ENCODE data around the gene HIPK3.
"Not testable (repeated sequence)": the region's sequence is repeated elsewhere in the genome, so short reads cannot be mapped to it uniquely, and the experiment has no call there.

Gene HIPK3

DNA sequence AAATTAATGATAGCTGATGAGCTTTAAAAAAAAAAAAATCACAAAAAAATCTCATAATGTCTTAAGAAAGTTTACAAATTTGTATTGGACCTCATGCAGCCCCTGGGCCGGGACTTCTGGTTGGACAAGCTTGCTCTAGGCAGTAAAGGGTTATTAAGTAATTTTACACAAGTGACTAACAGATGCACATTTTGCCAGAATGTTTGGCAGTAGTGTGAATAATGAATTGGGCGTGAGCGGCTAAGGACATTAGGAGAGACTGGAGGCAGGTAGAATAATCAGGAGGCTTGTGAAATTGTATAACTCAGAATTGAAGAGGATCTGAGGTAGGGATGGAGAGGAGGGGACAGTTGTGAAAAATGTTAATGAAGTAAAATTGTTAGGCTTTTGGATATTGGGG lies 77.4 kb downstream of the HIPK3 start:
- DNase-seq (ENCODE audit: insufficient read length, low spot score) (no peak), FAIRE-seq (no peak)
- TF ChIP-seq POLR2A (IDR thresholded peaks at IDR 0.05; ENCODE audit: low read depth, low read length): no peak
- TF ChIP-seq PAX5 (IDR thresholded peaks at IDR 0.05; ENCODE audit: insufficient read depth, low read length, severe bottlenecking): no peak
- no peak for TF ChIP-seq POU2F2 (IDR thresholded peaks at IDR 0.05; ENCODE audit: low read depth, low read length)
- TF ChIP-seq TAF1 (IDR thresholded peaks at IDR 0.05; ENCODE audit: low read depth, low read length): no peak
- no peak for TF ChIP-seq SPI1 (IDR thresholded peaks at IDR 0.05; ENCODE audit: low read depth, low read length)
- no peak for TF ChIP-seq POLR2AphosphoS5 (IDR thresholded peaks at IDR 0.05; ENCODE audit: low read depth, low read length)

DNA sequence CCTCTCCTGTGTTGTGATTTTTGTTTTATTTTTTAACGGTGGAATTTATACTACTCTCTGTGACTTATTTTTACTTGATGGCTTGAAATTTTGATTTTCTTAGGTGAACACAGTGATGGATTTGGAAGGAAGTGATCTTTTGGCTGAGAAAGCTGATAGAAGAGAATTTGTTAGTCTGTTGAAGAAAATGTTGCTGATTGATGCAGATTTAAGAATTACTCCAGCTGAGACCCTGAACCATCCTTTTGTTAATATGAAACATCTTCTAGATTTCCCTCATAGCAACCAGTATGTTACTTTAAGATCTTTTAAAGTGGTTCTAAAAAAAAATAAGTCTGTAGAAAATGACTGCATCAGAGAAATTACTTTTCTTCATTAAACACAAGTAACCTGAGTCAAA lies 82.1 kb downstream of the HIPK3 start:
- no peak for DNase-seq (ENCODE audit: insufficient read length, low spot score)
- TF ChIP-seq POLR2A (IDR thresholded peaks at IDR 0.05; ENCODE audit: low read depth, low read length): no peak
- no peak for TF ChIP-seq POU2F2 (IDR thresholded peaks at IDR 0.05; ENCODE audit: low read depth, low read length)
- no peak for TF ChIP-seq SPI1 (IDR thresholded peaks at IDR 0.05; ENCODE audit: low read depth, low read length)
- TF ChIP-seq POLR2AphosphoS5 (IDR thresholded peaks at IDR 0.05; ENCODE audit: low read depth, low read length): no peak
- no peak for TF ChIP-seq PAX5 (IDR thresholded peaks at IDR 0.05; ENCODE audit: insufficient read depth, low read length, severe bottlenecking)
- no peak for TF ChIP-seq TAF1 (IDR thresholded peaks at IDR 0.05; ENCODE audit: low read depth, low read length)
- no peak for FAIRE-seq

DNA sequence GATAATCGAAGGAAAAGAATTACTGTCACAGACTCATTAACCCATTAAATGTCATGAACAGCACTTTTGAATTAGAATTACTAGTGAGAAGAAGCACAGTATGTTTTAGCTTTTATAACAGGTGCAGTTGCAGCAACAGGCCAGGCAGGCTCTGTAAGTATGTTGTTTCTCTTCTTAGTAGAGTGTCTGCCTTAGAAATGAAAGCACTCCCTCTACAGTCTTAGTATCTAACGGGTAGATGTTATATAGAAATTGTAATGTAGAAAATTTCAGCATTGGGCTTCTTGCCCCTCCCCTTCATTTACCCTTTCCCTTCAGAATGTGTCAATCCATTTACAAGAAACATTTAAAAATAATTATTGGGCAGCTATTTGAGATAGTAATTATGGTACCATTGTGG lies 87.4 kb downstream of the HIPK3 start:
- TF ChIP-seq POLR2A (IDR thresholded peaks at IDR 0.05; ENCODE audit: low read depth, low read length) (no peak), POU2F2 (IDR thresholded peaks at IDR 0.05; ENCODE audit: low read depth, low read length) (no peak), PAX5 (IDR thresholded peaks at IDR 0.05; ENCODE audit: insufficient read depth, low read length, severe bottlenecking) (no peak), POLR2AphosphoS5 (IDR thresholded peaks at IDR 0.05; ENCODE audit: low read depth, low read length) (no peak), SPI1 (IDR thresholded peaks at IDR 0.05; ENCODE audit: low read depth, low read length) (no peak), TAF1 (IDR thresholded peaks at IDR 0.05; ENCODE audit: low read depth, low read length) (no peak)
- FAIRE-seq (no peak), DNase-seq (ENCODE audit: insufficient read length, low spot score) (no peak)

DNA sequence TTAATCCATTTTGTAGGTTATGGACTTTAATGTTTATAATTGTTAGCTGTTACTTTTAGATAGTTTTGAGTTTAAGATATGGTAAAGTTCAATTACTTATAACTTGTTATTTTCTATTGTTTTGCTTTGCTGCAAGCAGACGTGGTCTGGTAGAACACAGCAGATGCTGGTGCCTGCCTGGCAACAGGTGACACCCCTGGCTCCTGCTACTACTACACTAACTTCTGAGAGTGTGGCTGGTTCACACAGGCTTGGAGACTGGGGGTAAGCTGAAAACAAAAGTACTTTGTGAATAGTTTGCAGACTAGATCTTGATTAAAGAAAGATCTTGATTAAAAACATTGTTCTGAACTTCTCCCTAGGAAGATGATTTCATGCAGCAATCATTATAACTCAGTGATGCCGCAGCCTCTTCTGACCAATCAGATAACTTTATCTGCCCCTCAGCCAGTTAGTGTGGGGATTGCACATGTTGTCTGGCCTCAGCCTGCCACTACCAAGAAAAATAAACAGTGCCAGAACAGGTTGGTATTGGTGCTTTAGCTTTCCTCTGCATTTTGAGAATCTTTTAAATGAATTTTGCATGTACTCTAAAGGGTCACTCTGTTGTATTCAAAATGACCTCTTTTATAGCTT lies 90.4 kb downstream of the HIPK3 start:
- DNase-seq (ENCODE audit: insufficient read length, low spot score) (no peak), FAIRE-seq (peak; percentile 87)
- TF ChIP-seq POLR2A (IDR thresholded peaks at IDR 0.05; ENCODE audit: low read depth, low read length) (no peak), POU2F2 (IDR thresholded peaks at IDR 0.05; ENCODE audit: low read depth, low read length) (no peak), PAX5 (IDR thresholded peaks at IDR 0.05; ENCODE audit: insufficient read depth, low read length, severe bottlenecking) (no peak), TAF1 (IDR thresholded peaks at IDR 0.05; ENCODE audit: low read depth, low read length) (no peak), POLR2AphosphoS5 (IDR thresholded peaks at IDR 0.05; ENCODE audit: low read depth, low read length) (no peak), SPI1 (IDR thresholded peaks at IDR 0.05; ENCODE audit: low read depth, low read length) (no peak)

DNA sequence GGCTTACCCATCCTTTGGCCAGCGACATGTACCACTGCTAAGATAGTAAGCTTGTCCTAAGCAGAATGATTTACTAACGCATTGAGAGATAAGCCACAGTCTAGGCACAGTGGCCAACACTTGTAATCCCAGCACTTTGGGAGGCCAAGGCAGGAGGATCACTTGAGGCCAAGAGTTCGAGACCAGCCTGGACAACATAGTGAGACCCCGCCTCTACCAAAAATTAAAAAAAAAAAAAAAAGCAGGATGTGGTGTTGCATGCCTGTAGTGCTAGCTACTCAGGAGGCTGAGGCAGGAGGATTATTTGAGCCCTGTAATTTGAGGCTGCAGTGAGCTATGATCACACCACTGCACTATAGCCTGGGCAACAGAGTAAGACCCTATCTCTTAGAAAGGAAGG lies 93.1 kb downstream of the HIPK3 start:
- DNase-seq (ENCODE audit: insufficient read length, low spot score): no peak
- FAIRE-seq: no peak
- TF ChIP-seq SPI1 (IDR thresholded peaks at IDR 0.05; ENCODE audit: low read depth, low read length) (no peak), PAX5 (IDR thresholded peaks at IDR 0.05; ENCODE audit: insufficient read depth, low read length, severe bottlenecking) (no peak), TAF1 (IDR thresholded peaks at IDR 0.05; ENCODE audit: low read depth, low read length) (no peak)

DNA sequence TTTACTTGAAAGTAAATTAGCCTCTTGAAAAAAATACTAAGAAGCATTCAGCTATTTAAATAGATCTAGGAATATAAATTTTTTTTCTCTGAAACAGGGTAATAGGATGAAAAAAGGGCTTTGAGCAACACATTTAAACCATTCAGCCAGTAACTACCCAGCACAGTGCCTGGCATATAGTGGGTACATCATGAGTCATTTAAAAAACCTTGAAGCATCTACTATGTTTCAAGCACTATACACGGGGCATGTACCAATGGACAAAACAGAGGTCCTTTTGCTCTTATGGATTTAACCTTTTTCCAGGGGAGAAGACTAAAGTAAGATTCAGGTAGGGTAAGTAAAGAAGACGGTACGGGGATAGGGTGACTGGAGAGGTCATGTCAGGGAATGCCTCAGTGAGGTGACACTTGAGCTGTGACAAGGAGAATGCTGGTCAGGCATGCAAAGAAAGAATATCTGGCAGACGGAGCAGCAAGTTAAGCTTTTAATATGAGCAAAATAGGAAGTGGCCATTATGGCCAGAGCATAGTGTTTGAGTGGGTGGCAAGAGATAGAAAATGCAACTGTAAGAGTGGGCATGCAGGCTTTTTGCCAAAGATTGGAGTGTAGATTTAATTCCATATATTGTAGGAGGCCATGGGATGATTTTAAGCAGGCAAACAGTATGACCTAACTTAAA lies 101.1 kb downstream of the HIPK3 start:
- peak; percentile 72 for TF ChIP-seq SPI1 (IDR thresholded peaks at IDR 0.05; ENCODE audit: low read depth, low read length)
- TF ChIP-seq POLR2A (IDR thresholded peaks at IDR 0.05; ENCODE audit: low read depth, low read length): no peak
- FAIRE-seq: peak; percentile 43

DNA sequence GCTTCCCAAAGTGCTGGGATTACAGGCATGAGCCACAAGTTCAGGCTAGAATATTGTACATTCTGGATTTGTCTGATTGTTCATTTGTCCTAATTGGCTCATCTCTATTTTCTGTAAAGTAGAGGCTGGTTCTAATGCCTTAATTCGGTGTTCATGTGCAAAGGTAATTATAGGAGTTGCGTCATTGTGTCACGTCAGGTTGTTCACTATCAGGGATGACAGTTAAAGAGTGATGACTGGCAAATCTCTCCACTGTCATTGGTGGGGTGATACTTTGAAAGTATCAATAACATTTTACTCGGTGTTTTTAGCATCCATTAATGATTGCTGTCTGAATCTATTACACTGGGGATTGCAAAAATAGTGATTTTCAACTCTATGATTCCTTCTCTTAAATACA lies 103.5 kb downstream of the HIPK3 start:
- DNase-seq (ENCODE audit: insufficient read length, low spot score): no peak
- TF ChIP-seq POU2F2 (IDR thresholded peaks at IDR 0.05; ENCODE audit: low read depth, low read length): no peak
- no peak for TF ChIP-seq POLR2A (IDR thresholded peaks at IDR 0.05; ENCODE audit: low read depth, low read length)
- no peak for TF ChIP-seq TAF1 (IDR thresholded peaks at IDR 0.05; ENCODE audit: low read depth, low read length)
- no peak for FAIRE-seq

More for the DNA sequence above, 101.1 kb downstream of the HIPK3 start:
- no peak for DNase-seq (ENCODE audit: insufficient read length, low spot score)

DNA sequence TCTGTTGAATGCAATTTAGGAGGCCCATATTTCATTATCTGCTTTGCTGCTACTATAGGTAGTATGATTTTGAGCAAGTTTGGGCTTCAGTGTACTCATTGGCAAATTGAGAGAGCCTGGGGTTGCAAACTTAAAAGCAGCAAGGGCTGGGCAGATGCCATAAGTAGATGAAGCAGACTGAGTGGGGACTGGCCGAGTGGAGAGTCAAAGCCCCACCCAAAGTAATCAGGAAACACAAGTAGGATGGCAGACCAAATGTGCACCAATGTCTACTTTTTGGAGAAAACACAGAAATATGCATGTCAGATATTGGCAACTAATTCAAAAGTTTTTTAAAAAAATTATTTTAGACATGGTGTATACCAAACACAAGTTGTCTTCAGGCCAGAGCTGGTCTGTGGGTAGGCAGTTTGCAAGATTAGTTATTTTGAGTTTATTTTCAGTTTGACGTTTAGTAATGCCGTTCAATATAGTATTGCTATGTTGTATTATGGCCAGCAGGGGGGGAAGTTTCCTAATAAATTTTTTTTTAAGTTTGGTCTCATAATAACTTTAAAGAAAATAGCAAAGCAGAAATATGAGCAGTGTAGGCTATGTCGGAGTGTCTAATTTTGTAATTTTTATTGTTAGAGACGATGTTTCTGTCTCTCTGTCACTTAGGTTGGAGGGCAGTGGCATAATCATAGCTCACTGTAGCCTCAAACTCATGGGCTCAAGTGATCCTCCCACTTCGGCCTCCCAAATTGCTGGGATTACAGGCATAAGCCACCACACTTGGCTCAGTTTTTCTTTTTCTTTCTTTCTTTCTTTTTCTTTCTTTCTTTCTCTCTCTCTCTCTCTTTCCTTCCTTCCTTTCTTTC lies 105.1 kb downstream of the HIPK3 start:
- FAIRE-seq (peak; percentile 63), DNase-seq (ENCODE audit: insufficient read length, low spot score) (no peak)
- TF ChIP-seq TAF1 (IDR thresholded peaks at IDR 0.05; ENCODE audit: low read depth, low read length) (no peak), SPI1 (IDR thresholded peaks at IDR 0.05; ENCODE audit: low read depth, low read length) (no peak), PAX5 (IDR thresholded peaks at IDR 0.05; ENCODE audit: insufficient read depth, low read length, severe bottlenecking) (no peak), POLR2A (IDR thresholded peaks at IDR 0.05; ENCODE audit: low read depth, low read length) (no peak), POLR2AphosphoS5 (IDR thresholded peaks at IDR 0.05; ENCODE audit: low read depth, low read length) (no peak), POU2F2 (IDR thresholded peaks at IDR 0.05; ENCODE audit: low read depth, low read length) (no peak)

DNA sequence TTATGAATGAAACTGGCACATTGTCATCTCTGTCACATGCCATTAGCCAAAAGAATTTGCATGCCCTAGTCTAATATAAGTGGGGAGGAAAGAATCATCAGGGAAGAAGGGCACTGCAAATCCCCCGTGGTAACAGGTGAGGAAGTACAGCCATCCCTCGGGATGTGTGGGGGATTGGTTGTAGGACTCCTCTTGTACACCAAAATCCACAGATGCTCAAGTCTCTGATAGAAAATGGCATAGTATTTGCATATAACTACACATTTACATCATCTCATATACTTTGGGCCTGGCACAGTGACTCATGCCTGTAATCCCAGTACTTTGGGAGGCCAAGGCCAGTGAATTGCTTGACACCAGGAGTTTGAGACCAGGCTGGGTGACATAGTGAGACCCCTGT lies 109.7 kb downstream of the HIPK3 start:
- DNase-seq (ENCODE audit: insufficient read length, low spot score) (no peak), FAIRE-seq (no peak)
- TF ChIP-seq PAX5 (IDR thresholded peaks at IDR 0.05; ENCODE audit: insufficient read depth, low read length, severe bottlenecking) (no peak), SPI1 (IDR thresholded peaks at IDR 0.05; ENCODE audit: low read depth, low read length) (no peak), TAF1 (IDR thresholded peaks at IDR 0.05; ENCODE audit: low read depth, low read length) (no peak), POLR2A (IDR thresholded peaks at IDR 0.05; ENCODE audit: low read depth, low read length) (no peak), POU2F2 (IDR thresholded peaks at IDR 0.05; ENCODE audit: low read depth, low read length) (no peak), POLR2AphosphoS5 (IDR thresholded peaks at IDR 0.05; ENCODE audit: low read depth, low read length) (no peak)

DNA sequence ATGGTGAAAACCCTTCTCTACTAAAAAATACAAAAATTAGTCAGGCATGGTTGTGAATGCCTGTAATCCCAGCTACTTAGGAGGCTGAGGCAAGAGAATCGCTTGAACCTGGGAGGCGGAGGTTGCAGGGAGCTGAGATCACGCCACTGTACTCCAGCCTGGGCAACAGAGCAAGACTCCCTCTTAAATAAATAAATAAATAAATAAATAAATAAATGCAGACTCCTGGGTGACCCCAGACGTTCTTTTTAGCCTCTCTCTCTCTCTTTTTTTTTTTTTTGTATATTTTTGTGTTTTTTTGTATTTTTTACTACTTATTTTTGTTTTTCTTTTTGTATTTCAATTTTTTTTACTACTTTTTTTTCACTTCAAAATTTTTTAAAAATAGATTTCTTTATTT lies 111.3 kb downstream of the HIPK3 start:
- not testable (repeated sequence) for DNase-seq (ENCODE audit: insufficient read length, low spot score); FAIRE-seq

All from GM12891 (cell line).